H1 (cell line): ENCODE data around the gene MYO1A. TPM values are rescaled to one million over a fixed set of nuclear protein-coding genes. Genes with fewer than 3 reads are reported as not detected.

ENCODE experiments used
- CTCF ChIA-PET: fragments of 300-600 bp; sonication (Branson Sonifier 250); formaldehyde crosslinking; loops from one replicate; lab custom pipeline; 2021; ENCODE audit not compliant: partially characterized antibody; lab: Charles Lee
- POLR2A ChIA-PET: fragments of 300-600 bp; sonication (Branson Sonifier 250); formaldehyde crosslinking; loops from one replicate; lab custom pipeline; 2021; ENCODE audit warnings: inconsistent platforms; ENCODE audit not compliant: partially characterized antibody; lab: Charles Lee
- DNase-seq, 2 experiments: peaks; one replicate each; pipeline versions ENCODE4 v3.0.0 to v3.0.0-alpha.2; 2010 to 2022; ENCODE audit warnings: low spot score in 2 of 2, low read depth in 1 of 2, mixed read lengths in 1 of 2
- FAIRE-seq: peaks from 2 replicates; lab custom pipeline; 2011; peaks lifted over from hg19 to GRCh38; lab: Jason Lieb, UNC
- H2AFZ ChIP-seq: 2 replicates; pipeline ENCODE4 v1.8.1; 2012; ENCODE audit warnings: low read length, inconsistent platforms
- H2AK5ac ChIP-seq: 2 replicates; pipeline ENCODE4 v1.6.1; 2013; ENCODE audit warnings: low read depth, low read length
- H2BK120ac ChIP-seq: replicated peaks from 2 replicates; pipeline ENCODE3; 2013; ENCODE audit warnings: low read depth, low read length, inconsistent platforms
- H2BK12ac ChIP-seq: 2 replicates; pipeline ENCODE4 v1.6.1; 2013; ENCODE audit warnings: low read depth, low read length
- H2BK15ac ChIP-seq: 2 replicates; pipeline ENCODE4 v1.6.1; 2013; ENCODE audit warnings: low read length
- H2BK20ac ChIP-seq: 2 replicates; pipeline ENCODE4 v1.6.1; 2013; ENCODE audit warnings: low read length
- H2BK5ac ChIP-seq: 2 replicates; pipeline ENCODE4 v1.6.1; 2013; ENCODE audit warnings: low read depth, low read length
- H3K14ac ChIP-seq: 2 replicates; pipeline ENCODE4 v1.6.1; 2013; ENCODE audit warnings: inconsistent platforms; ENCODE audit not compliant: insufficient read length
- H3K18ac ChIP-seq: 2 replicates; pipeline ENCODE4 v1.6.1; 2013; ENCODE audit warnings: low read length; ENCODE audit errors: extremely low read depth
- H3K23ac ChIP-seq: 2 replicates; pipeline ENCODE4 v1.6.1; 2013; ENCODE audit warnings: inconsistent platforms; ENCODE audit not compliant: insufficient read length
- H3K23me2 ChIP-seq: 2 replicates; pipeline ENCODE4 v1.6.1; 2013; ENCODE audit warnings: low read depth, low read length
- H3K27ac ChIP-seq: 2 replicates; pipeline ENCODE4 v1.6.1; 2011; ENCODE audit warnings: low read depth, low read length, inconsistent platforms
- H3K27me3 ChIP-seq, 4 experiments: replicated peaks in 1 of 4; 1 replicate in 1 of 4; 2 replicates in 3 of 4; pipeline versions ENCODE4 v1.6.1 to v1.8.1; 2011 to 2013; ENCODE audit warnings: low read length in 3 of 4, mild to moderate bottlenecking in 3 of 4, inconsistent platforms in 2 of 4, mixed read lengths in 2 of 4, moderate library complexity in 1 of 4; ENCODE audit not compliant: control insufficient read depth in 3 of 4, insufficient read depth in 3 of 4; ENCODE audit errors: extremely low read depth in 1 of 4
- H3K36me3 ChIP-seq, 4 experiments: 2 replicates each; pipeline versions ENCODE4 v1.6.1 to v1.8.1; 2011 to 2013; ENCODE audit warnings: mild to moderate bottlenecking in 4 of 4, low read length in 3 of 4, moderate library complexity in 2 of 4, control low read depth in 1 of 4, inconsistent platforms in 1 of 4; ENCODE audit not compliant: insufficient read depth in 4 of 4, control insufficient read depth in 2 of 4
- H3K4ac ChIP-seq: replicated peaks from 2 replicates; pipeline ENCODE3; 2013; ENCODE audit warnings: low read length, low read depth, mixed read lengths, inconsistent platforms; ENCODE audit not compliant: insufficient read length
- H3K4me1 ChIP-seq, 4 experiments: replicated peaks in 1 of 4; 1 replicate in 1 of 4; 2 replicates in 3 of 4; pipeline versions ENCODE4 v1.6.1 to v1.8.1; 2011 to 2013; ENCODE audit warnings: low read length in 3 of 4, inconsistent platforms in 2 of 4, mixed read lengths in 1 of 4; ENCODE audit not compliant: insufficient read depth in 4 of 4, control insufficient read depth in 3 of 4
- H3K4me2 ChIP-seq, 2 experiments: 2 replicates each; pipeline versions ENCODE4 v1.6.1 to v1.8.1; 2011 to 2013; ENCODE audit warnings: low read depth in 2 of 2, low read length in 2 of 2, control low read depth in 1 of 2, inconsistent platforms in 1 of 2, mild to moderate bottlenecking in 1 of 2; ENCODE audit not compliant: insufficient read depth in 1 of 2
- H3K4me3 ChIP-seq, 4 experiments: fragments of 200-600, 300-600 bp in 1 of 4; sonication (generic), shearing (Covaris generic), sonication (Bioruptor Twin) in 1 of 4; 2 replicates each; pipeline versions ENCODE4 v1.5.1 to v1.8.1; 2011 to 2016; ENCODE audit warnings: low read length in 4 of 4, low read depth in 3 of 4, control low read depth in 2 of 4, inconsistent platforms in 2 of 4, mild to moderate bottlenecking in 2 of 4, mixed read lengths in 1 of 4, moderate library complexity in 1 of 4; ENCODE audit not compliant: insufficient read depth in 2 of 4; ENCODE audit errors: extremely low read depth in 1 of 4
- H3K56ac ChIP-seq: replicated peaks from 2 replicates; pipeline ENCODE3; 2013; ENCODE audit warnings: low read depth, mild to moderate bottlenecking, mixed read lengths, low read length, inconsistent platforms; ENCODE audit not compliant: insufficient read length
- H3K79me1 ChIP-seq: 2 replicates; pipeline ENCODE4 v1.6.1; 2013; ENCODE audit warnings: low read depth, low read length, control low read depth
- H3K79me2 ChIP-seq, 2 experiments: 2 replicates each; pipeline versions ENCODE4 v1.6.1 to v1.8.1; 2012 to 2013; ENCODE audit warnings: low read length in 2 of 2, mild to moderate bottlenecking in 2 of 2, inconsistent platforms in 1 of 2; ENCODE audit not compliant: insufficient read depth in 2 of 2, control insufficient read depth in 1 of 2
- H3K9ac ChIP-seq, 4 experiments: replicated peaks in 1 of 4; 1 replicate in 1 of 4; 2 replicates in 3 of 4; pipeline versions ENCODE4 v1.6.1 to v1.8.1; 2011 to 2013; ENCODE audit warnings: low read depth in 3 of 4, low read length in 3 of 4, control low read depth in 2 of 4, mild to moderate bottlenecking in 2 of 4, moderate library complexity in 2 of 4, inconsistent platforms in 1 of 4; ENCODE audit errors: extremely low read depth in 1 of 4
- H3K9me3 ChIP-seq, 2 experiments: 2 replicates each; pipeline versions ENCODE4 v1.6.1 to v1.8.1; 2012 to 2013; ENCODE audit warnings: mild to moderate bottlenecking in 2 of 2, moderate library complexity in 2 of 2, control low read depth in 1 of 2, inconsistent platforms in 1 of 2, low read depth in 1 of 2, low read length in 1 of 2, mixed read lengths in 1 of 2; ENCODE audit not compliant: insufficient read depth in 2 of 2
- H4K20me1 ChIP-seq, 2 experiments: replicated peaks in 1 of 2; 2 replicates each; pipeline versions ENCODE3 to v1.8.1; 2011 to 2013; ENCODE audit warnings: inconsistent platforms in 2 of 2, low read length in 2 of 2, mild to moderate bottlenecking in 1 of 2; ENCODE audit not compliant: insufficient read depth in 2 of 2, control insufficient read depth in 1 of 2
- H4K5ac ChIP-seq: 2 replicates; pipeline ENCODE4 v1.6.1; 2013; ENCODE audit warnings: low read length, low read depth, mixed read lengths, inconsistent platforms; ENCODE audit not compliant: insufficient read length
- H4K8ac ChIP-seq: 2 replicates; pipeline ENCODE4 v1.8.0; 2013; ENCODE audit warnings: mild to moderate bottlenecking, moderate library complexity, low read length, inconsistent platforms; ENCODE audit not compliant: insufficient read depth; ENCODE audit errors: extremely low read depth
- H4K91ac ChIP-seq: replicated peaks from 2 replicates; pipeline ENCODE3; 2013; ENCODE audit warnings: low read length, mixed read lengths, inconsistent platforms; ENCODE audit not compliant: insufficient read length
- HDAC2 ChIP-seq, 2 experiments: fragments of 300-600 bp in 1 of 2; sonication (generic) in 1 of 2; IDR thresholded peaks; 2 replicates each; pipeline ENCODE4 v1.6.1; 2011 to 2012; ENCODE audit warnings: low read depth in 2 of 2, low read length in 2 of 2, mild to moderate bottlenecking in 2 of 2, moderate library complexity in 2 of 2, borderline replicate concordance in 1 of 2, inconsistent platforms in 1 of 2
- POU5F1 ChIP-seq: IDR thresholded peaks from 2 replicates; pipeline ENCODE4 v1.6.1; 2011; ENCODE audit warnings: low read depth, mild to moderate bottlenecking, low read length, moderate library complexity
- ZNF274 ChIP-seq: IDR thresholded peaks from 2 replicates; pipeline ENCODE4 v1.7.0; 2012; ENCODE audit warnings: low read length, borderline replicate concordance; ENCODE audit errors: extremely low read depth
- WGBS, 2 experiments: shearing (Covaris generic) in 1 of 2; methylation state at CpG; one replicate each; pipeline versions ENCODE4 v1.1.6 to v1.1.7; 2013 to 2015; ENCODE audit warnings: low lambda C conversion rate in 2 of 2, mixed read lengths in 2 of 2, inconsistent platforms in 1 of 2, low coverage in 1 of 2, missing lambda C conversion rate in 1 of 2; ENCODE audit not compliant: insufficient replicate concordance in 2 of 2, insufficient coverage in 1 of 2, insufficient read length in 1 of 2; ENCODE audit errors: extremely low coverage in 1 of 2, missing lambda C conversion rate in 1 of 2; 5-methylcytosine and 5-hydroxymethylcytosine counted together
- polyA plus RNA-seq, 7 experiments: library from polyadenylated mRNA; depleted of rRNA in 3 of 7; stranded (reverse) in 5 of 7; unstranded in 2 of 7; fragments of >200 nt in 5 of 7; fragments of 200-250 nt in 2 of 7; gene quantifications; 1 replicate in 5 of 7; 2 replicates in 1 of 7; 4 replicates in 1 of 7; pipeline versions ENCODE4 v1.2.1 to v1.2.3, GENCODE V29; 2011 to 2013; ENCODE audit warnings: missing spikeins in 2 of 7, mixed read lengths in 2 of 7
- total RNA-seq: library from RNA; stranded (reverse); fragmentation: NEBNext Ultra II Directional; extraction: Animal tissue kit (Norgen Biotek cat#: 25700); gene quantifications from 2 replicates; pipeline ENCODE4 v1.2.1, GENCODE V29; 2021

Gene MYO1A
- total and polyA plus RNA-seq, 2 of the 8 experiments (the other 6 are each of a cell fraction or from before 2014, with no cell fraction given), result 0.54 to 0.77 TPM

DNA sequence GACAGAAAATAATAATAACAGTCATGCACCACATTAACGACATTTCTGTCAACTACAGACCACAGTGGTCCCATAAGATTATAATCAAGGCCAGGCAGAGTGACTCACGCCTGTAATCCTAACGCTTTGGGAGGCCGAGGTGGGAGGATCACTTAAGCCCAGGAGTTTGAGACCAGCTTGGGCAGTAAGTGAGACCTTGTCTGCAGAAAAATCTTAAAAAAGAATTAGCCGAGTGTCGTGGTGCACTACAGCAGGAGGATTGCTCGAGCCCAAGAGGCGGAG is 47.6 kb upstream of the MYO1A start:
- DNase-seq (no peak), FAIRE-seq (no peak)
- no peak overlapping the region for H3K9ac ChIP-seq
- H3K79me2 ChIP-seq, result no peaks in the 10 kb centered on the region; a peak in 1 of 4 replicates
- no peak overlapping the region for H2BK15ac ChIP-seq
- ChIA-PET CTCF (interaction anchor here (0.5 to 14.0 kb wide), 11 partner anchors 9 to 346 kb away, joined by 3 to 325 read pairs (median 4); partner anchors contain the start of gene STAT6), POLR2A (interaction anchor here (1.2 to 16.5 kb wide), 7 partner anchors 9 to 45 kb away, joined by 3 to 352 read pairs (median 4); partner anchors contain the start of genes LRP1, NAB2 and STAT6)
- H2BK12ac ChIP-seq, result no peak overlapping the region
- H3K36me3 ChIP-seq, result peaks cover under 1 to 18% (median 8%) of the 10 kb centered on the region in 4 experiments; a peak in 7 of 8 replicates
- no peak overlapping the region for H3K23ac ChIP-seq
- no peaks in the 10 kb centered on the region for H3K9me3 ChIP-seq
- H3K56ac ChIP-seq, result no peak overlapping the region
- H2BK120ac ChIP-seq, result no peak overlapping the region
- 92% methylated on average over 8 of the region's 8 CpGs; no CpG with 5 or more reads in 1 of the 2 experiments for WGBS, 2 experiments
- H3K23me2 ChIP-seq, result no peaks in the 10 kb centered on the region
- no peaks in the 10 kb centered on the region for H3K27me3 ChIP-seq
- no peaks in the 10 kb centered on the region; the same call in 1 of the 2 replicates for H3K79me1 ChIP-seq
- H2AFZ ChIP-seq, result no peak overlapping the region
- H4K5ac ChIP-seq, result no peak overlapping the region
- no peak overlapping the region for H2BK20ac ChIP-seq
- H4K8ac ChIP-seq, result no peak overlapping the region
- no peak overlapping the region for H4K91ac ChIP-seq
- no peak overlapping the region for H3K18ac ChIP-seq
- H3K4me2 ChIP-seq, result no peak overlapping the region
- no peak overlapping the region for H2BK5ac ChIP-seq
- no peak overlapping the region for H3K4ac ChIP-seq
- H2AK5ac ChIP-seq, result no peak overlapping the region
- peaks cover 0 to 2% of the 10 kb centered on the region in 2 experiments for H4K20me1 ChIP-seq
- no peak overlapping the region for H3K4me3 ChIP-seq
- H3K27ac ChIP-seq, result no peak overlapping the region
- H3K4me1 ChIP-seq, result peaks cover 0 to 20% (median 14%) of the 10 kb centered on the region in 4 experiments; a peak in 6 of 7 replicates
- H3K14ac ChIP-seq, result no peak overlapping the region
- no peak for TF ChIP-seq ZNF274
- TF ChIP-seq HDAC2 (IDR thresholded peaks at IDR 0.05; ENCODE audit: borderline replicate concordance in 1 of 2, low read depth in 2 of 2, low read length in 2 of 2), result no peak
- no peak for TF ChIP-seq POU5F1
